Frontal cortex (tissue), 4 donors: ENCODE measurements around the gene SLC30A1. TPM values are rescaled to one million over a fixed set of nuclear protein-coding genes. Genes with fewer than 3 reads are reported as not detected.
A peak's percentile ranks its signal among the peaks of the same experiment; 100 is the strongest.
"Not testable (repeated sequence)": the region's sequence is repeated elsewhere in the genome, so short reads cannot be mapped to it uniquely, and the experiment has no call there.

Experiments
- DNase-seq, 2 donors: peaks; one replicate each; pipeline ENCODE4 v3.0.0; 2012; ENCODE audit warnings: low spot score in 2 of 2
- FAIRE-seq: peaks from 2 replicates; lab custom pipeline; 2012; peaks lifted over from hg19 to GRCh38; lab: Jason Lieb, UNC
- total RNA-seq: library from RNA; depleted of rRNA; stranded (reverse); fragments of >200 nt; gene quantifications from one replicate; pipeline ENCODE4 v1.2.3, GENCODE V29; 2014
- donor health status: control.
- donor health status: control.
- donor health status: control.

The SLC30A1 gene
- total RNA-seq, 1 donor from 2014 or later, result 19.2 TPM

- DNase-seq (no peak), FAIRE-seq (no peak)
Observed at GRCh38 chr1:211588711-211589110, 9.8 kb upstream of the SLC30A1 start.

- DNase-seq (no peak), FAIRE-seq (no peak)
Observed at GRCh38 chr1:211587123-211587522, 8.2 kb upstream of the SLC30A1 start.

DNA sequence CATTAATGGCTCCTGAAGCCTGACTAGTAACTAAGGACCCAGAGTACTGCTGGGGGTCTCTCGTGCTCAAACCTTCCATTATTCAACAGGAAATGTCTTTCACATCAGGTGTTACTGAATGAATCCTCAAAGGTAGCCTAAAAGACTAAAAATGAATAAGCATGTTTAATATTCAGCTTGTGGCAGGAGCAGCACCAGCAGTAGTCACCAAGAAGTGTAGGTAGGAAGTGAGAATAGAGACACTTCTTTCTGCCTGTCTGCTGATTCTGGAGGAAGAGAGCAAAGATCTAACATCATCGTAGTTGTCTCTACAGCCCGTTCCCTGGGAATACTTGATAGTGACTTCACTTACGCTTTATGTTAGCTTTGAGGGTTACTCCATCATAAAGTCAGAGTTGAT is 7.6 kb upstream of the SLC30A1 start:
- no peak for FAIRE-seq
- no peak for DNase-seq

DNA sequence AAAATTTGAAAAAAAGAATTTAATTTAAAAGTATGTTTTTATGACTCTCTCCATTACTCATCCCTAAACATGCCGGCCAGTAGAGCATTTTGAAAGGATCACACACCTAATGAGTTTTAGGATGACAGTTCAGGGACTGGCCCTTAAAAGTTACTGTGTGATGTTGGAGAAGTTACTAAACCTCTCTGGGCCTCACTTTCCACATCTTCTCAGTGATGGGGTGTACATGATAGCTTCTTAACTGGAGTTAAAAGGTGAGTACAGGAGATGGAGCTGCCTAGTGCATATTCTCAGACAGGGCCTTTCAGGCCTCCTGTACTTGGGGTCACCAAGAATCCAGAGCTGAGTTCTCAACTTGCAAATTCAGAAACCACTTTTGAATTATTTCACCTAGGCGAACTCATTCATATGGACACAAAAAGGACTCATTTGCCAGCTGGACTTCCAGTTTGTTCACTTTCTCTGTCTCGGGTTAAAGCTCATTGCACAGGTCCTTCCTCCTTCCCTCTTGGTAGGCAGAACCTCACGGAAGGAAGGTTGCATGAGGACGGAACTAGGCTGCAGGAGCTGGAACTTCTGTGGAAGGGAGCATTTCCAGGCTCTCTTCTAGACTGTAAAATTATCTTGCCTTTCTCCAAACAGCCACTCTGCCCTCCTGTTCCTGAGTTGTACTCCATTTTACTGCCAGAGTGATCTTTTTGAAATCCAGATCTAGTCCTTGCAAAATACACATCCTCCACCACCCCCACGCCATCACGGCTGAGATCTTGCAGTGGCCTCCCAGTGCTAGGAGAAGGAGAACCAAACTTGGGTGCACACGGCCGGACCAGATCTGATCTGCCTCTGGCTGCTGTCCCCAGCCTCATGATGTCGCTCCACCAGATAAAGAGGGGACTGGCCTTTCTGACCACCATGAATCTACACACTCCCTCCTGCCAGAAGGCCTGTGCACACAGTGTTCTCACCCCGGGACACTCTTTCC is 4.3 kb upstream of the SLC30A1 start:
- DNase-seq (no peak), FAIRE-seq (no peak)

GRCh38 chr1:211581526-211581925 is 2.6 kb upstream of the SLC30A1 start:
- FAIRE-seq, result no peak
- no peak for DNase-seq

DNA sequence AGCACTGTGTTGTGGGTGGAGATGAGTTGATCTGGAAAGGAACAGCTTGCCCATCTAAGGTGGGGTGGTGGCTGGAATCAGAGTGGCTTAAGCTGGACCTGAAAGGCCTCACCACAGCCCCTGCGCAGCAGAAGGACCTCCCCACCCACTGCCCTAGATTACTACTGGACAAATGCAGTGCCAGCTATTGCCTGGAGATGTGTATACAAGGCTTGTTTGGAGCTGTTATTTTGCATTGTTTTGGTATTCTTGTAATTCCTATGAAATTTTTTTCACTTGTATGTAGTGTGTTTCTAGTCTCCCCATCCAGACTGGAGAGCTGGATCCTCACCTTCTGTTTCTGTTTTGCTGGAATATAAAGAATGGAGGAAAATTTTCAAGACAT is 1.3 kb upstream of the SLC30A1 start:
- FAIRE-seq (no peak), DNase-seq (no peak)

DNA sequence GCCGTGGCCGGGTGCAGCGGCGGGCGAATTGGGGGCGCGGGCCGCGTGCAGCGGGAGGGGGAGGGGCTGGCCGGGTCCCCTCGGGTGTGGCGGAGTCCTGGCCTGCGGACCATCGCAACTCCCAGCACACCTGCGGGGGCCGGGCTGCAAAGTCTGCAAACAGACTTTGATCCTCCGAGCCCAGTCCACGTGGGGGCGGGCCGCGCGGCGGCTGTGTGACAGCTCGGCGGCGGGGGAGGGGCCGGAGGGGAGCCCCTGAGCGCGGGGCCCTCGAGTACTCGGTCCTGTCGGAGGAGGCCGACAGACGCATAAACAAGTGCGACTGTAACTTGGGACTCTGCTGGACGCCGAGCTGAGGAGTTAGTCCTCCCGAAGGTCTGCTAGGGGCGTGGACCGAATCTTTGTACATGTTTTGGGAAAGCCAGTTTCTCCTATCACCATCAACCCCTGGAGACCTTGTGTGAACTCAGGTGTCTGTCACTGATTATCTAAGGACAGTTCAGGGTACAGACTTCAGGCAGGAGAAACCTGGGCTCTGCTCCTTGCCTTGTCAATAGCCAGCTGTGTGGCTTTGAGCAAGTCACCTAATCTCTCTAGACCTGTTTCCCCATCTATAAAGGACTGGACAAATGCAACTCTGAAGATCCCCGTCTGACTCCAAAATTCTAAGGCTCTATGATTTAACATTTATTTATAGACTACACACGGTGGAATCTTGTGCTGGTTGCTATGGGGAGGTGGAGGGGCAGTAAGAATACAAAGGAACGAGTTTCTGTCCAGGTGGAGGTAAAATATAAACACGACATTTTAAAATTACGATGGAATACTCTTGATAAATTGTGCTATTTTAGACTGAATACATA is 710 bp upstream of the SLC30A1 start:
- DNase-seq (no peak), FAIRE-seq (no peak)

DNA sequence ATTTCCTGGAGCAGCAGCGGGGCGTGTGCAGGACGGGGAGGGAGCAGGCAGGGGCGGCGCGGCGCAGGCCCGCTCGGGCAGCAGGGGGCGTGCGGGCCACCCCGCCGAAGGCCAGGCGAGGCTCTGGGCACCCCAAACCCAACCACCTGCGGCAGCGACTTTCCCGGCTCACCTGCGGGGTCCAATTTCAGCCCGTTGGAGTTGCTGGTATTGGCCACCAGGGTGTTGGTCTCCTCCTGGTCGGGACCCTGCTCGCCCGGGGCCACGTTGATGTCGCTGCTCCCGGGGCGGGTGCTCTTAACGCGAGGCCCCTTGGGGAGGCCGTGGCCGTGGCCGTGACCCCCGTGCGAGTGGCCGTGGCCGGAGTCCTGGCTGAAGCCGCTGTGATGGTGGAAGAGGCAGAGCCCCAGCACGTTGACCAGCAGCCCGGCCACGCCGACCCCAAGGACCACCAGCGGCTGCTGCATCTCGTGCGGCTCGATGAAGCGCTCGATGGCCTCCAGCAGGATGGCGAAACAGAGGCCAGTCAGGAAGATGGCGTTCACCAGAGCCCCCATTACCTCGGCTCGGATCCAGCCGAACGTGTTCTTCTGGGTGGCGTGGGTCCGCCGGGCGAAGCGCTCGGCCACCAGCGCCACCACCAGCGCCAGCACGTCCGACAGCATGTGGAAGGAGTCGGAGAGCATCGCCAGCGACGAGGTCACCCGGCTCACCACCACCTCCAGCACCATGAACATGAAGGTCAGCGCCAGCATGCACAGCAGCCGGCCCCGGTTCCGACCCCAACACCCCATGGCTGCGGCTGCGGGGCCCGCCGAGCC is 932 bp downstream of the SLC30A1 start:
- FAIRE-seq (no peak), DNase-seq (peak; percentile 64 to 71)

DNA sequence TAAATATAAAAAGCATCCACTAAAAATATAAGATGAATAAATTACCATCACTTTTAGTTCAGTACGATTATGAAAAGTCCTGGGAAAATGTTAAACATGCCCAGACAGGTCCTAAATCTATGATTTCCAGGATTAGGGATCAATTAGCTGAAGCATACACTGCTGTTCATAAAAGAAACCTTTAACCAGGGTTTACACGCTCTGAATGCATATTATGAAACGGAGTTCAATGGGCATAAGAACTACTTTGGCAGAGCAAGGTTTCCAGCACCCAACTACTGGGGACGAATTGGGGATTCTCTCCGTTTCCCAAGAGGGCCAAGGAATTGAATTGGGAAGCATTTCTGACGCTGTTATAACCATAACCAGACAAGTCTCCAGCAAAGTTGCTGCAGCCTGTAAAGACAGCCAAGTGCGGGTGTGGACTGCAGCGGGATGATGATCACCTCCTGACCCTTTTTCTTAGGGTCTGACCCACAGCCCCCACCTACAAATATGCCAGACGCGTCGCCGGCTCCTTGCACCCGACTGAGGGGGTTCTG is 1.6 kb downstream of the SLC30A1 start:
- DNase-seq, result no peak
- FAIRE-seq, result no peak

GRCh38 chr1:211576717-211577116 is 2.2 kb downstream of the SLC30A1 start:
- FAIRE-seq, result no peak
- no peak for DNase-seq

DNA sequence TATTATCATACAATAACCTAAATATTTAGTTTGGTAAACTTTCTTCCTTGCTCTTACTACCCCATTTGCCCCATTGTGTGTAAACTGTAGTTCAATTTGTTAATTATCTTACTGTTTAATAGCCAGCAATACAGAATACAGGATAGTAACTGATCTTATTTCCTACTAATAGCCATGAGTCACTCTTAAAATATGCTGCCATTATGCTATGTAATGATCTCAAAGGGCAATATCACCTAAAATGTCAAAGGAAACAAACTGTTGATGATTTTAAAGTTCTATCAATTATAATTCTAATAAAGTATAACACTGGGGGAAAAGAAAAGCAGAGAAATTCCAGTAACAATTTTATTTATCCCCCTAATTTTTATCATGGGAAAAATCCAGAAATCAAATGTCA is 4.3 kb downstream of the SLC30A1 start:
- FAIRE-seq (no peak), DNase-seq (no peak)

DNA sequence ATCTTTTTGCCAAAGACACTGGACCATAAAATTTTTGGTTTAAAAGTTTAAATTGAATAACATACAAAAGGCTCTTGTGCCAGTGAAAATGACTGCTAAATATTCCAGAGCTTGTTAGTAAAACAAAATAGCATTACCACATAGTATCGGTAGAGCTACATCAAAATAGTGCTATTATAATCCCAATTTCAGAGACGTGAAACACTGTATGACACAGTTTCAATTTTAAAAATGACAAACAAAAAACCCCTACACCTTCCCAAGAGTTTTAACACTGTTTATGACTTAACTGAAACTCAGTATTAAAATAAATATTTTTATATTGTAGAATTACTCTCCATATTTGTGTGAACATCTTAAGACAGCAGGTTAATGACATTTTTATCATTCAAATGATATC is 7.0 kb downstream of the SLC30A1 start:
- no peak for FAIRE-seq
- DNase-seq, result no peak

DNA sequence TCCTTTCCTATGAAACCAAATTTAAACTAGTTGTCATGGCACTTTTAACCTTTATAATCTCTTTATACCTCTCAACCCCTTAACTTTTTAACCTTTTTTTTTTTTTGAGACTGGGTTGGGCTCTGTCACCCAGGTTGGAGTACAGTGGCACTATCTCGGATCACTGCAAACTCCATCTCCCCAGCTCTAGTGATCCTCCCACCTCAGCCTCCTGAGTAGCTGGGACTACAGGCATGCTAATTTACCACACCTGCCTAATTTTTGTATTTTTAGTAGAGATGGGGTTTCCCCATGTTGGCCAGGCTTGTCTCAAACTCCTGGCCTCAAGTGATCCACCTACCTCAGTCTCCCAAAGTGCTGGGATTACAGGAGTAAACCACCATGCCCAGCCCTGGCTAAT is 8.6 kb downstream of the SLC30A1 start:
- not testable (repeated sequence) for DNase-seq, FAIRE-seq

- FAIRE-seq (no peak), DNase-seq (no peak)
Observed at GRCh38 chr1:211566431-211567025, 12.4 kb downstream of the SLC30A1 start.

DNA sequence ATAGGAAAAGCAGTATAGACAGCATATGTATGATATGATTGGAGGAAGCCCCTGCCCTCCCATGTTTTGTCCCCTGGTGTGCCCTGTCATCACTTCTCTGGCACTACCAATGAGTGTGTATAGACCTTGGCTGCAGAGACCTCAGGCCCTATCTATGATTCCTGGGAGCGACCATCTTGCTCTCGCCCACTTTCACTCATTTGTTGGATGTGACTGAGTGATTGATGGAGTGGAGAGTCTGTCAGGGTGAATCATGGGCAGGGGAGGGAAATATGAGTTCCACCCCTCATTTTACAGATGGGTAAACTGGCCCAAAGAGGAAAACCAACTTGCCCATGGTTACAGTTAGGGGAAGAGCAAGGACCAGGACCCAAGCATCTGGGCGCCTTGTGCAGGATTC is 14.9 kb downstream of the SLC30A1 start:
- DNase-seq (no peak), FAIRE-seq (no peak)

- no peak for DNase-seq
- FAIRE-seq, result no peak
Observed at GRCh38 chr1:211559222-211560010, 19.5 kb downstream of the SLC30A1 start.

DNA sequence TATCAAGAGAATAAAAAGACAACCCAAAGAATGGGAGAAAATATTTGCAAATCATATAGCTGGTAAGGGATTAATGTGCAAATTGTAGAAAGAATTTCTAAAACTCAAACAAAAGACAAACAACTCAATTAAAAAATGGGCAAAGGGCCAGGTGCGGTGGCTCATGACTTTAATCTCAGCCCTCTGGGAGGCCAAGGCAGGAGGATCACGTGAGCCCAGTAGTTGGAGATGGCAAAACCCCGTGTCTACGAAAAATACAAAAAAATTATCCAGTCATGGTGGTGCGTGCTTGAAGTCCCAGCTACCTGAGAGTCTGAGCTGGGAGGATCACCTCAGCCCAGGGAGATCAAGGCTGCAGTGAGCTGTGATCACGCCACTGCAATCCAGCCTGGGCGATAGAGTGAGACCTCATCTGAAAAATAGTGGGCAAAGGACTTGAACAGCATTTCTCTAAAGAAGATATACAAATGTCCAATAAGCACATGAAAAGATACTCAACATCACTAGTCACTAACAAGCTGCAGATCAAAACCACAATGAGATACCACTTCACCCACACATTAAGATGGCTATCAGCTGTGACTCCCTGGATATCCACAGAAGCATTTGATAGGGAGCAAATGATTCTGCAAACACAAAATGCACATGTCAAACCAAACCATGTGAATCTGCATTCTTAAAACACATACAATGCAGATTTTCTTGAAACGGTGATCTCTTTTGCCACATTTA is 20.9 kb downstream of the SLC30A1 start:
- DNase-seq, result no peak
- FAIRE-seq, result no peak

- FAIRE-seq (no peak), DNase-seq (no peak)
Observed at GRCh38 chr1:211553549-211553948, 25.4 kb downstream of the SLC30A1 start.
